Occipital lobe (tissue), 2 donors: ENCODE measurements around the gene USP32. TPM values are rescaled to one million over a fixed set of nuclear protein-coding genes. Genes with fewer than 3 reads are reported as not detected.
A peak's percentile ranks its signal among the peaks of the same experiment; 100 is the strongest.
"Not testable (repeated sequence)": the region's sequence is repeated elsewhere in the genome, so short reads cannot be mapped to it uniquely, and the experiment has no call there.

Source experiments
- DNase-seq: peaks from one replicate; lab custom pipeline; 2025; lab: John Stamatoyannopoulos, UW
- total RNA-seq: library from RNA; depleted of rRNA; stranded (reverse); fragments of >200 nt; gene quantifications from one replicate; pipeline ENCODE4 v1.2.3, GENCODE V29; 2014

Gene USP32
- 71.0 TPM for total RNA-seq

- peak; percentile 97 for DNase-seq
Measured at GRCh38 chr17:60392042-60392844, at the start of gene USP32. Gene USP32 (minus strand): TSS chr17:60392133. CDS start chr17:60391939, 194 bp downstream.

- no peak for DNase-seq
Measured at GRCh38 chr17:60439501-60439900, 47.6 kb upstream of the USP32 start.

GRCh38 chr17:60436676-60437075 is 44.7 kb upstream of the USP32 start:
- DNase-seq, result no peak

GRCh38 chr17:60435244-60436167 is 43.6 kb upstream of the USP32 start:
- DNase-seq, result peak; percentile 43

- not testable (repeated sequence) for DNase-seq
Measured at GRCh38 chr17:60433021-60433997, 41.4 kb upstream of the USP32 start.

- DNase-seq, result not testable (repeated sequence)
Measured at GRCh38 chr17:60430561-60430960, 38.6 kb upstream of the USP32 start.

GRCh38 chr17:60428491-60428890 is 36.6 kb upstream of the USP32 start:
- DNase-seq, result not testable (repeated sequence)

- DNase-seq, result no peak
Measured at GRCh38 chr17:60426596-60426995, 34.7 kb upstream of the USP32 start.

- DNase-seq, result no peak
Measured at GRCh38 chr17:60425626-60426025, 33.7 kb upstream of the USP32 start.

- DNase-seq, result no peak
Measured at GRCh38 chr17:60423865-60424264, 31.9 kb upstream of the USP32 start.

GRCh38 chr17:60422162-60422665 is 30.3 kb upstream of the USP32 start, which contains the start of gene CHCT1:
Gene CHCT1 (plus strand): TSS chr17:60422489. CDS start chr17:60422593, 104 bp downstream.
- DNase-seq, result no peak

- peak; percentile 22 for DNase-seq
Measured at GRCh38 chr17:60421273-60422161, 29.6 kb upstream of the USP32 start.

GRCh38 chr17:60419875-60420274 is 27.9 kb upstream of the USP32 start:
- not testable (repeated sequence) for DNase-seq

- not testable (repeated sequence) for DNase-seq
Measured at GRCh38 chr17:60419003-60419402, 27.1 kb upstream of the USP32 start.

- no peak for DNase-seq
Measured at GRCh38 chr17:60416368-60416925, 24.5 kb upstream of the USP32 start.

- DNase-seq, result no peak
Measured at GRCh38 chr17:60415146-60415545, 23.2 kb upstream of the USP32 start.

GRCh38 chr17:60412701-60413100 is 20.8 kb upstream of the USP32 start:
- DNase-seq, result no peak

- no peak for DNase-seq
Measured at GRCh38 chr17:60410001-60410400, 18.1 kb upstream of the USP32 start.

- no peak for DNase-seq
Measured at GRCh38 chr17:60406887-60407286, 15.0 kb upstream of the USP32 start.
